Bone marrow (tissue), 2 donors: Measurements from ENCODE around the gene KRT86.

Experiments
- DNase-seq, 2 donors: peaks; one replicate each; lab custom pipeline; 2025; lab: John Stamatoyannopoulos, UW

Gene KRT86

GRCh38 chr12:52356762-52357580 lies 82.5 kb downstream of the KRT86 start:
- no peak for DNase-seq
